Omental fat pad (tissue), 4 donors: Measurements from ENCODE around the gene KAZALD1. TPM values are rescaled to one million over a fixed set of nuclear protein-coding genes. Genes with fewer than 3 reads are reported as not detected.

Source experiments
- ATAC-seq: fragments of 150-250 bp; one replicate; pipeline ENCODE4 v1.9.1; 2016; ENCODE audit warnings: mild to moderate bottlenecking, moderate library complexity; ENCODE audit not compliant: low FRiP score
- DNase-seq: peaks from one replicate; pipeline ENCODE4 v3.0.0-alpha.2; 2019; ENCODE audit warnings: low spot score
- total RNA-seq, 4 donors: library from RNA; depleted of rRNA; stranded (reverse); fragments of >200 nt; gene quantifications; one replicate each; pipeline ENCODE4 v1.1.0, GENCODE V29; 2016
- TF ChIP-seq, protein P1 (sequence below), 3 donors: fragments of 450-650 bp; IDR thresholded peaks; one replicate each; pipeline ENCODE4 v1.5.1; 2016 to 2017; ENCODE audit warnings: antibody characterized with exemption in 3 of 3, mild to moderate bottlenecking in 3 of 3, moderate library complexity in 2 of 3

Gene KAZALD1
- total RNA-seq, 4 donors from 2014 or later, result 0.72 to 15.0 (median 1.6) TPM

DNA sequence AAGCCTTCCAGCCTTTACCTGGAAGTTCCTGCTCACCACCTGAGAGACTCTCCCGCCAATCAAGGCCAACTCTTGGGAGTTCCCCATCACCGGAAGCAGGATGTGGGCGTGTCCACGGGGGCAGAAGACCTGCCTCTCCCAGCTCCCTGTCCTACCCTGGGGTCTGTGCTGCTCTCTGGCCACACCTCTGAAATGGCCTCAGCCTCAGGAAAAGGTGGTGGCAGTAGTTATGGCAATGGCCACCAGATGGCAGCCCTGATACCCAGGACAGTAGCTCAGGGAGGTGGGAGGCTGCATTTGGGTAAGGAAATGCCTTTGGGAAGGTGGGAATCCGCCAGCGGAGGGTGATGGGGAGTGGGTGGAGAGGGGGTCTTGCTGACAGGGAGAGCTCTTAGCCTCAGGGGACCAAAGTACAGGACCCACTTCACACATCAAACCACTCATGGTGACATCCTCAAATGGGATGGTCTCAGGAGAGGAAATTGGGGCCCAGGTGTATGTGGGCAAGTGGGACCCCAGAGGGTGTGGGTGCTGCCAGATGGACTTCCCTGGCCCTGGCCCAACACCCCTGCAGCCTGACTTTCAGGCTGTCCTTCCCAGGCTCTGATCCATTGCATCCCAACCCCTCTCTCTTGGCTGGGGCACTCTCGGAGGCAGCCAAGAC lies 33.9 kb downstream of the KAZALD1 start:
- TF ChIP-seq, protein P1, sequence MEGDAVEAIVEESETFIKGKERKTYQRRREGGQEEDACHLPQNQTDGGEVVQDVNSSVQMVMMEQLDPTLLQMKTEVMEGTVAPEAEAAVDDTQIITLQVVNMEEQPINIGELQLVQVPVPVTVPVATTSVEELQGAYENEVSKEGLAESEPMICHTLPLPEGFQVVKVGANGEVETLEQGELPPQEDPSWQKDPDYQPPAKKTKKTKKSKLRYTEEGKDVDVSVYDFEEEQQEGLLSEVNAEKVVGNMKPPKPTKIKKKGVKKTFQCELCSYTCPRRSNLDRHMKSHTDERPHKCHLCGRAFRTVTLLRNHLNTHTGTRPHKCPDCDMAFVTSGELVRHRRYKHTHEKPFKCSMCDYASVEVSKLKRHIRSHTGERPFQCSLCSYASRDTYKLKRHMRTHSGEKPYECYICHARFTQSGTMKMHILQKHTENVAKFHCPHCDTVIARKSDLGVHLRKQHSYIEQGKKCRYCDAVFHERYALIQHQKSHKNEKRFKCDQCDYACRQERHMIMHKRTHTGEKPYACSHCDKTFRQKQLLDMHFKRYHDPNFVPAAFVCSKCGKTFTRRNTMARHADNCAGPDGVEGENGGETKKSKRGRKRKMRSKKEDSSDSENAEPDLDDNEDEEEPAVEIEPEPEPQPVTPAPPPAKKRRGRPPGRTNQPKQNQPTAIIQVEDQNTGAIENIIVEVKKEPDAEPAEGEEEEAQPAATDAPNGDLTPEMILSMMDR (IDR thresholded peaks at IDR 0.05), result peak in 1 of 3 donors; percentile 22
- peak; percentile 52 for ATAC-seq
- DNase-seq, result peak; percentile 63

DNA sequence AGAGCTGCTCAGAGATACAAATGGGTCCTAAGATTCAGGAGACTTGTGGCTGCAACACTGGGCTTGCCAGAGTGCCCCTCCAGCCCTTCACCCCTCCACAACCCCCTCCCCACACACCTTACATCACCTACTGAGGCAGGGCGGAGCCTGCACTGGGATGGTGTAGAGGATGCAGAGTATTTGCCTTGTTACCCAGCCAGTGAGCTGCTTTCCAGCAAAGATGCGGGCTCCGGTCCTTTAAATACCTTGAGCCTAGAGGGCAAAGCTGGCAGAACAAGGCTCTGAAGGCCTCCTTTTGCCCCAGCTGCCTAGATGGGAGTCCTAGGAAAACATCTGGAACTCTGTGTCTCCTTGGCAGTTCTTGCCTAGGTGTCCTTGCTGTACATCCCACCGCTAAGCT lies 34.6 kb downstream of the KAZALD1 start:
- no peak for DNase-seq
- TF ChIP-seq, protein P1 (IDR thresholded peaks at IDR 0.05), result no peak
- no peak for ATAC-seq

DNA sequence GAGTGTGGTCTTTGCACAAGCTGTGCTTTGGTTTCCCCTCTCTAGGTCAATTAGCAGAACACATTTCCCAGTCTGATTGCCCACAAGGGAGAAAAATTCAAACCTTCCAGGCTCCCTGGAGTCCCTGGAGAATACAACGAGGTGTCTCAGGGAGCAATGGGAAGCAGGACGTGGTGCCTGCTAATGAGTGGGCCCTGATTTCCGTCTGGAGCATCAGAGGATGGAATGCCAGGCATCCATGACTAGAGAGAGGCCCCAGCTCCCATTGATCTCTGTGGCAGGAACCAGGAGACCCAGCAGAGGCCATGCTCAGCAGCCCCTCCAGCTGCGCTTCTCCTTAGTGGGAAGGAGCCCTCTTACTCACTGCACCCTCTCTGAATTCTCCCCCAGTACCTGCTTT lies 36.1 kb downstream of the KAZALD1 start:
- ATAC-seq (no peak), DNase-seq (no peak)
- TF ChIP-seq, protein P1 (IDR thresholded peaks at IDR 0.05), result no peak

DNA sequence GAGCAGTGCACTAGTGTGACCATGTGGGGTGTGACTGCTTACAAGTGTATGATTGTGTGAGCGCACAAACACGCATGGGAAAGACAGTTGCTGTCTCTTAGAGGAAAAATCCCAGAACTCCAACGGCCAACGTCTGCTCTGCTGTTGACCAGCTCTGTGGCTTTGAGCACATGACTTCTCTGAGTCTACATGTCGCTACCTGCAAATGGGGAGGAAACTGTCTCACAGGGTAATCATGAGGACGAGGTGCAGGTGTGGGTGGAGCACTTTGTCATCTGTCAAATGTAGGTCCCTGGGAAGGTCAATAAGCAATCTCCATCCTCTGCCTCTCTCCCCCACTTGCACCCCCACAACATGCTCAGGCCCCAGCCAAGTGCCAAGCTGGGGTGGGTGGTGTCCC lies 38.1 kb downstream of the KAZALD1 start:
- TF ChIP-seq, protein P1 (IDR thresholded peaks at IDR 0.05), result no peak
- no peak for ATAC-seq

DNA sequence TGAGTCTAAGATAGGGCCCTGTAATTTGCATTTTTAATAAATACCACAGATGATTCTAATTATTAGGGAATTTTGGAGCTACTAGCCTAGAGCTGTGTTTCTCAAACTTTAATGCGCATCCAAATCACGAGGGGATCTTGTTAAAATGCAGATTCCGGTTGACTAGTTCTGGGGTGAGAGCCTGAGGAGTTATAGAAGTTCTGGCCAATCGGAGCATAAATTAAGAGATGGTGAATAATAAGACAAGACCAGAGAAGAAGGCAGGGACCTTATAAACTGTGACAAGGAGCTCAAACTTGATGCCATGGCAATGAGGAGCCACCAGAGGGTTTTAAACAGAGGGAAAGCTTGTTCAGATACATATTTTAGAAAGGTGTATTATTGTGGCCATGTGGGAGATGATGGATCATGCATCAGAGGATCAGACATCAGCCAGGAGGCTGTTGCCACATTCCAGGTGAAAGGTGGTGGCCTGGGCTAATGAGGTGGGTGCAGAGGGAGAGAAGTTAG lies 39.6 kb downstream of the KAZALD1 start:
- ATAC-seq, result no peak
- TF ChIP-seq, protein P1 (IDR thresholded peaks at IDR 0.05), result no peak
- no peak for DNase-seq

More for the DNA sequence above, 38.1 kb downstream of the KAZALD1 start:
- DNase-seq, result no peak

DNA sequence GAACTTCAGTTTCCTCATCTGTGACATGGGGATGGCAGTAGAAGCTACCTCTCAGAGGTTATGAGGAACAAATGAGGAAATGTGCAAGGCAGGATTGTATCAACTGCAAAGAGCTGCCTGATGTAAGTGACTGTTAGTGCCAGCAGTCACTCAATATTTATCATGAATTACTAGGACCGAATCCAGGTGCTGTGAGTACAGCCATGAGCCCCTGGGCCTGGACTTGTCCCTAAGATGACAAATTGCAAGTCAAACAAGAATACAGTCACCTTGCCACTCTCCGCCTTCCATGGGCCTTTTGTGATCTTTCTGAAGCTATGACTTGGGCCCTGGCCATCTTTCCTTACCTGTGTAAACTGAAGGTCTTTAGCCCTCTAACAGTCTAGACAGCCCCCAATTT lies 41.6 kb downstream of the KAZALD1 start:
- DNase-seq, result no peak
- ATAC-seq, result no peak
- TF ChIP-seq, protein P1 (IDR thresholded peaks at IDR 0.05), result no peak

DNA sequence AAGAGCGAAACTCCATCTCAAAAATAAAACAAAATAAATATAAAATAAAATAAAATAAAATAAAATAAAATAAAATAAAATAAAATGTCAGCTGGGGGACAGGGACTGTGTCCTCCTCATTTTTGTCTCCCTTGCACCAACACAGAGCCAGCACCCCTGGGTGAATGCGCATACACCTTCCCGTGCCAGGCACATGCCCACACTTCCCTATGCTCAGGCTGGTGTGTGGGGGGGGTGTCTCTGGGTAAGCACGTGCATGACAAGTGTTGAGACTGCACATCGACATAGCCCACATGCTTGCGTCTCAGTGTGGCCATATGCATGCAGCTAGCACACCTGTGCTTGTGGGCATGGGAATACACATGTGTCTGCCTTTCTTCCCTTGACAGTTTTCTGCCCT lies 44.6 kb downstream of the KAZALD1 start:
- TF ChIP-seq, protein P1 (IDR thresholded peaks at IDR 0.05), result no peak
- ATAC-seq, result no peak
- no peak for DNase-seq
